MM.1S (cell line): Measurements from ENCODE around the gene LSAMP.

Source experiments
- EZH2 ChIP-seq: fragments of 300-600 bp; sonication (generic); optimal IDR thresholded peaks from 2 replicates; pipeline ENCODE3; 2017; ENCODE audit warnings: low read depth, mild to moderate bottlenecking, antibody characterized with exemption, low read length, mixed read lengths
- EZH2phosphoT487 ChIP-seq: fragments of 300-600 bp; sonication (generic); IDR thresholded peaks from 2 replicates; pipeline ENCODE4 v1.6.1; 2018; ENCODE audit warnings: antibody characterized with exemption, low read length
- TF ChIP-seq, protein P1 (sequence below): fragments of 300-600 bp; sonication (generic); IDR thresholded peaks from 2 replicates; pipeline ENCODE4 v1.5.1; 2016; ENCODE audit warnings: antibody characterized with exemption, low read length, mixed read lengths

DNA sequence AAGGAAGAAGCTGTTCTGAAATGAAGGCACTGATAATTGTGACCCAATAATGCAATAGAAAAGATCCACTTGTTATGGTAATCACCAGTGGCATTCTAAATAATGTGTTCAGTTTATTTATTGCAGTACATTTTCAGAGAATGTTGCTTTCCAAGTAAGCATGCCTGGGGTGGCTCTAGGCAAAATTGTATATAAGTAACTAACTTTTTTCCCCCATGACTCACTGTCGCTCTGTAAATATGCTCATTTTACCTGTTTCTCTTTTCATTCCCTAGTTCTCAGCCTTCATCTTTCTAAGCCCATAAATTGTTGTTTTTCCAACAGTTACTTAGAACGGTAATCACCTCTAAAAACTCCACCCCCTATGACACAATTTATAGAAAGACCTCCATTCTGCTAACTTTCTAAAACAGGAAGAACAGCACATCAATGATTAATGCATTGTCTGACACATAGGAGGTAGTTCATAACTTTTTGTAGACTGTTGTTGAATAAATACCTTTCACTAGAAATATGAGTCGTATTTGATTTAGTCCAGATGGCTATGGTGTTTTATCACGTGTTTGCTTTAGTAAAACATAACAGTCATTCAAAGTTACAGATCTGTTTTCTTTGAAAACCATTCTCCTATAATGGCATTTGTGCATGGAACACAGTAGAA is 143.1 kb downstream of the LSAMP start:
- TF ChIP-seq EZH2: no peak
- TF ChIP-seq, protein P1, sequence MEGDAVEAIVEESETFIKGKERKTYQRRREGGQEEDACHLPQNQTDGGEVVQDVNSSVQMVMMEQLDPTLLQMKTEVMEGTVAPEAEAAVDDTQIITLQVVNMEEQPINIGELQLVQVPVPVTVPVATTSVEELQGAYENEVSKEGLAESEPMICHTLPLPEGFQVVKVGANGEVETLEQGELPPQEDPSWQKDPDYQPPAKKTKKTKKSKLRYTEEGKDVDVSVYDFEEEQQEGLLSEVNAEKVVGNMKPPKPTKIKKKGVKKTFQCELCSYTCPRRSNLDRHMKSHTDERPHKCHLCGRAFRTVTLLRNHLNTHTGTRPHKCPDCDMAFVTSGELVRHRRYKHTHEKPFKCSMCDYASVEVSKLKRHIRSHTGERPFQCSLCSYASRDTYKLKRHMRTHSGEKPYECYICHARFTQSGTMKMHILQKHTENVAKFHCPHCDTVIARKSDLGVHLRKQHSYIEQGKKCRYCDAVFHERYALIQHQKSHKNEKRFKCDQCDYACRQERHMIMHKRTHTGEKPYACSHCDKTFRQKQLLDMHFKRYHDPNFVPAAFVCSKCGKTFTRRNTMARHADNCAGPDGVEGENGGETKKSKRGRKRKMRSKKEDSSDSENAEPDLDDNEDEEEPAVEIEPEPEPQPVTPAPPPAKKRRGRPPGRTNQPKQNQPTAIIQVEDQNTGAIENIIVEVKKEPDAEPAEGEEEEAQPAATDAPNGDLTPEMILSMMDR: no peak
- TF ChIP-seq EZH2phosphoT487: no peak
